ENCODE measurements around the gene ZDHHC8. TPM values are rescaled to one million over a fixed set of nuclear protein-coding genes. Genes with fewer than 3 reads are reported as not detected.

Gene ZDHHC8
- total and polyA plus RNA-seq, 2 experiments from 2014 or later = 13.0 to 18.7 TPM

DNA sequence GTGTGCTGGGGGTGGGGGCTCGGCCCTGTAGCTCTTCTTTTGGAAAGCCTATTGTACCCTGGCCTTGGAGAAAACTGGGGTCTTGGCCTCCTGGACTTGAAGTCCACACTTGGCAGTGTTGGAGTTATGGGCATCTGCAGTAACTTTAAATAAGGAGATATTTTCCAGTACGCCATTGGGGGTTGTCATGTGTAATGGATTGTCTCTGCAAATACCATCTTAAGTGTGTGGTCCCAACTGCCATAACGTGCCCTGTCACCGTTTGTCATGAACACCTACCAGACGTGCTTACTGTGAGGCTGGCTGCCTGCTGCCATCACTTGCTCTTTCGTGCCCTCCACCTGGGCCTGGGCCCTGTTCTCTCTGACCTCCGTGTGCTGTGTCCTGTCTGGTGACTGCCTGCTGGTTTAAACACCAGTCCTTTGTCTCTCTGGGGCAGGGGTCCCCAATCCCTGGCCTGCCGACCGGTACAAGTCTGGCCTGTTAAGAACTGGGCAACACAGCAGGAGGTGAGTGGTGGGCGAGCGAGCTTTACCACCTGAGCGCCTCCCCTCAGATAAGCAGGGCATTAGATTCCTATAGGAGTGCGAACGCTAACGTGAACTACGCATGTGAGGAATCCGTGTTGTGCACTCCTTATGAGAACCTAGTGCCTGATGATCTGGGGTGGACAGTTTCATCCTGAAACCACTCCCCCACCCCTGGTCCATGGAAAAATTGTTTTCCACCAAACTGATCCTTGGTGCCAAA lies 3.6 kb upstream of the ZDHHC8 start:
- no peak overlapping the region for H3K27ac ChIP-seq
- H3K79me2 ChIP-seq (ENCODE audit: insufficient read depth) = peaks cover 24% of the 10 kb centered on the region
- 0 out of 2 replicates have a peak, but pooled peaks cover 6% of the 10 kb centered on the region for H3K36me3 ChIP-seq (ENCODE audit: low read depth)
- H4K20me1 ChIP-seq (ENCODE audit: insufficient read depth) = no peaks in the 10 kb centered on the region
- no peak overlapping the region for H3K4me2 ChIP-seq (ENCODE audit: unreplicated experiment)
- peaks cover 4% of the 10 kb centered on the region; the same call in 1 of the 2 replicates for H3K4me1 ChIP-seq (ENCODE audit: insufficient read depth)
- no peaks in the 10 kb centered on the region for H3K9me3 ChIP-seq (ENCODE audit: low read depth)
- peaks cover 28% of the 10 kb centered on the region; the same call in 1 of the 2 replicates for H3F3A ChIP-seq (ENCODE audit: insufficient read depth)
- no peak overlapping the region for H2AFZ ChIP-seq
- 74 to 75% methylated on average over 17 of the region's 17 CpGs for WGBS, 2 experiments (ENCODE audit: low coverage in 1 of 2, low lambda C conversion rate in 2 of 2, missing lambda C conversion rate in 2 of 2)
- DNase-seq = no peak
- TF ChIP-seq EZH2 (IDR thresholded peaks at IDR 0.05; ENCODE audit: insufficient read depth, poor library complexity, severe bottlenecking) (no peak), EZH2phosphoT487 (IDR thresholded peaks at IDR 0.05; ENCODE audit: insufficient read depth, low read depth) (no peak)
- no peaks in the 10 kb centered on the region for H3K9me2 ChIP-seq (ENCODE audit: insufficient read depth)
- no peak overlapping the region for H3K4me3 ChIP-seq
- H3K27me3 ChIP-seq (replicated peaks; ENCODE audit: insufficient read depth) = no peaks in the 10 kb centered on the region
- H3K9ac ChIP-seq = no peak overlapping the region
- in situ Hi-C loops (cut with MboI) = no loop called here

DNA sequence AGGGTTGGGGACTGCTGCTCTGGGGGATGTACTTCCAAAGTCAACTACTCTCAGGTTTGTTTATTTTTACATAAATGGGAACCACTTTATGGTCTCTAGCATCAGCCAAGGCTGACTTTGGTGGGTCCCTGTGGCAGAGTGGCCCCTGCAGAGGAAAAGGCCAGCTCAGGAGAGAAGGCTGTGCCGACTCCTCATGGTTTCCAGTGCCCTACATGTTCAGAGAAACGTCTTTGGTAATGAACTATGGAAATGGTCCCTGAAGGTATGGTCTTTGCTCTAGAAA lies 3.0 kb upstream of the ZDHHC8 start:
- no peak for DNase-seq
- peaks cover 9% of the 10 kb centered on the region; the same call in 1 of the 2 replicates for H3K4me1 ChIP-seq (ENCODE audit: insufficient read depth)
- H3K4me3 ChIP-seq = no peak overlapping the region
- H3K79me2 ChIP-seq (ENCODE audit: insufficient read depth) = peaks cover 27% of the 10 kb centered on the region
- H3K9me2 ChIP-seq (ENCODE audit: insufficient read depth) = no peaks in the 10 kb centered on the region
- H3K4me2 ChIP-seq (ENCODE audit: unreplicated experiment) = no peak overlapping the region
- H3K27me3 ChIP-seq (replicated peaks; ENCODE audit: insufficient read depth) = no peaks in the 10 kb centered on the region
- H3F3A ChIP-seq (ENCODE audit: insufficient read depth) = peaks cover 28% of the 10 kb centered on the region; the same call in 1 of the 2 replicates
- 44 to 50% methylated on average over 2 of the region's 2 CpGs for WGBS, 2 experiments (ENCODE audit: low coverage in 1 of 2, low lambda C conversion rate in 2 of 2, missing lambda C conversion rate in 2 of 2)
- no peaks in the 10 kb centered on the region for H4K20me1 ChIP-seq (ENCODE audit: insufficient read depth)
- no peak overlapping the region for H2AFZ ChIP-seq
- H3K36me3 ChIP-seq (ENCODE audit: low read depth) = 0 out of 2 replicates have a peak, but pooled peaks cover 6% of the 10 kb centered on the region
- H3K9ac ChIP-seq = no peak overlapping the region
- H3K27ac ChIP-seq = no peak overlapping the region
- H3K9me3 ChIP-seq (ENCODE audit: low read depth) = no peaks in the 10 kb centered on the region
- in situ Hi-C loops (cut with MboI) = no loop called here
- TF ChIP-seq EZH2 (IDR thresholded peaks at IDR 0.05; ENCODE audit: insufficient read depth, poor library complexity, severe bottlenecking) (no peak), EZH2phosphoT487 (IDR thresholded peaks at IDR 0.05; ENCODE audit: insufficient read depth, low read depth) (no peak)

DNA sequence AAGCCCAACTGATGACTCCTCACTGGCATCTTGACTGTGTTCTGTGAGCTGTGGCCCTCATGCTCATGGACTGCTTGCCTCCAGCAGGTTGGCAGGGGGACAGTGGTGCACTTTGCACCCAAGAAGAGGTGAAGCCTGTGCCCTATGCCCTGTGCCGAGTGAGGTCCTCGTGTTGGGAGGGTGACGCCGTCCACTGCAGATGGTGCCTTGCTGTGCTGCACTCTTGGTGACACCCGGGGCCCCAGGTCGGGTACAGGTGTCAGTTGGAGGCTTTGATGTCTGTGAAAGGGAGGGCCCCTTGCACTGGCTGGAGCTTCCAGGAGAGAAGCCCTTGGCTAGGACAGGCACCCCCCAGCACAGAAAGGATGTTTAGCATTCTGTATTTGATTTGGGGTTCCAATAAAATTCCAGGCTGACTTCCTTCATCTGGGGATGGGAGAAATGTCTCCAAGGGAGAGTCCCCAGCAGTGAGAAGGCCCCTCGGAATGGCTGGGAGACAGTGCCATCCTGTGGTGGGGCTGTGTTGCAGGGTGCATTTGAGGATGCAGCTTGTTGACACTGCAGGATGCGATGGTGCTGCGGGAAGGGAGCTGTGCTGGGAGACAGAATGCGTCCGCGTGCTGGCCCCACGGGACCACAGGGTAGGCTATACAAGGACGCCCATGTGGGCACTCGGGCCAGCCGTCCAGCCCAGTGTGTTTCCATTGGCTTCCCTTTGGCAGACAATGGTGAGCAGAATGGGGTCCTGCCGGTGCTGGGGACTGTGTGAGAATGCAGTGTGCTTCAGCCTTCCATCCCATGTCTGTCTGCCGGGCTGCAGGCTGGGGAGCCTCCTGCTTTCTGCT lies 2.5 kb upstream of the ZDHHC8 start:
- Histone ChIP-seq H3K79me2 (ENCODE audit: insufficient read depth) (peaks cover 27% of the 10 kb centered on the region), H3K4me3 (no peak overlapping the region), H3K27ac (no peak overlapping the region), H2AFZ (no peak overlapping the region), H3K36me3 (ENCODE audit: low read depth) (0 out of 2 replicates have a peak, but pooled peaks cover 6% of the 10 kb centered on the region), H3K9me3 (ENCODE audit: low read depth) (no peaks in the 10 kb centered on the region), H4K20me1 (ENCODE audit: insufficient read depth) (no peaks in the 10 kb centered on the region), H3K9me2 (ENCODE audit: insufficient read depth) (no peaks in the 10 kb centered on the region), H3F3A (ENCODE audit: insufficient read depth) (peaks cover 28% of the 10 kb centered on the region; the same call in 1 of the 2 replicates), H3K9ac (no peak overlapping the region), H3K4me2 (ENCODE audit: unreplicated experiment) (no peak overlapping the region), H3K27me3 (replicated peaks; ENCODE audit: insufficient read depth) (no peaks in the 10 kb centered on the region), H3K4me1 (ENCODE audit: insufficient read depth) (peaks cover 11% of the 10 kb centered on the region; the same call in 1 of the 2 replicates)
- no peak for TF ChIP-seq EZH2phosphoT487 (IDR thresholded peaks at IDR 0.05; ENCODE audit: insufficient read depth, low read depth)
- TF ChIP-seq EZH2 (IDR thresholded peaks at IDR 0.05; ENCODE audit: insufficient read depth, poor library complexity, severe bottlenecking) = no peak
- in situ Hi-C loops (cut with MboI) = no loop called here
- WGBS, 2 experiments (ENCODE audit: low coverage in 1 of 2, low lambda C conversion rate in 2 of 2, missing lambda C conversion rate in 2 of 2) = 37 to 44% methylated on average over 18 of the region's 18 CpGs
- peak; percentile 62 for DNase-seq

DNA sequence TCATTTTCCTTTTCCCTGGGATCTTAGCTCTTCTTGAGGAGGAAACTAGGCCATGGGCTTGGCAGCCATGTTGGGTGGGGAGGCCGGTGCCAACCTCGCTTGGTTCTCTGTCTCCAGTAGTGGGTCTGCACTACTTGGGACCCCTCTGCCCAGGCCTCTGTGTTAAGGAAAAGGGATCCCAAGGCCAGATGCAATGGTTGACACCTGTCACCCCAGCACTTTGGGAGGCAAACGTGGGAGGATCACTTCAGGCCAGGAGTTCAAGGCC lies 1.9 kb upstream of the ZDHHC8 start:
- peaks cover 29% of the 10 kb centered on the region for H3K79me2 ChIP-seq (ENCODE audit: insufficient read depth)
- peaks cover 28% of the 10 kb centered on the region; the same call in 1 of the 2 replicates for H3F3A ChIP-seq (ENCODE audit: insufficient read depth)
- H4K20me1 ChIP-seq (ENCODE audit: insufficient read depth) = no peaks in the 10 kb centered on the region
- H3K4me1 ChIP-seq (ENCODE audit: insufficient read depth) = peaks cover 11% of the 10 kb centered on the region; the same call in 1 of the 2 replicates
- 58 to 70% methylated on average over 3 of the region's 3 CpGs for WGBS, 2 experiments (ENCODE audit: low coverage in 1 of 2, low lambda C conversion rate in 2 of 2, missing lambda C conversion rate in 2 of 2)
- TF ChIP-seq EZH2phosphoT487 (IDR thresholded peaks at IDR 0.05; ENCODE audit: insufficient read depth, low read depth) = no peak
- no peak for TF ChIP-seq EZH2 (IDR thresholded peaks at IDR 0.05; ENCODE audit: insufficient read depth, poor library complexity, severe bottlenecking)
- in situ Hi-C loops (cut with MboI) = no loop called here
- H3K27me3 ChIP-seq (replicated peaks; ENCODE audit: insufficient read depth) = no peaks in the 10 kb centered on the region
- no peak overlapping the region for H3K4me3 ChIP-seq
- DNase-seq = no peak
- H3K4me2 ChIP-seq (ENCODE audit: unreplicated experiment) = no peak overlapping the region
- H3K9me3 ChIP-seq (ENCODE audit: low read depth) = no peaks in the 10 kb centered on the region
- H3K9me2 ChIP-seq (ENCODE audit: insufficient read depth) = no peaks in the 10 kb centered on the region
- H3K27ac ChIP-seq = no peak overlapping the region
- H3K9ac ChIP-seq = no peak overlapping the region
- 0 out of 2 replicates have a peak, but pooled peaks cover 6% of the 10 kb centered on the region for H3K36me3 ChIP-seq (ENCODE audit: low read depth)
- no peak overlapping the region for H2AFZ ChIP-seq
